Keratinocyte (primary cell): ENCODE data around the gene DEGS2.

ENCODE experiments used
- CTCF ChIP-seq, 3 experiments: IDR thresholded peaks in 1 of 3; conservative IDR thresholded peaks in 1 of 3; optimal IDR thresholded peaks in 1 of 3; 2 replicates in 2 of 3; 3 replicates in 1 of 3; pipeline versions ENCODE3 to v1.5.1; 2011; ENCODE audit warnings: low read length in 3 of 3, mild to moderate bottlenecking in 3 of 3, moderate library complexity in 2 of 3, control low read depth in 1 of 3, inconsistent platforms in 1 of 3; ENCODE audit not compliant: insufficient read depth in 2 of 3; ENCODE audit errors: extremely low read depth in 1 of 3
- EZH2 ChIP-seq: IDR thresholded peaks from one replicate; pipeline ENCODE4 v1.6.1; 2012; ENCODE audit warnings: inconsistent platforms, mild to moderate bottlenecking, low read length, moderate library complexity

GRCh38 chr14:100108840-100109593 is 50.4 kb downstream of the DEGS2 start:
- TF ChIP-seq CTCF (optimal IDR thresholded peaks at IDR 0.05 in 1 of 3, IDR thresholded peaks at IDR 0.05 in 1 of 3, conservative IDR thresholded peaks at IDR 0.05 in 1 of 3; ENCODE audit: extremely low read depth in 1 of 3, insufficient read depth in 2 of 3, low read length in 3 of 3) (no peak), EZH2 (no peak)
